ENCODE measurements around the gene TFDP1. TPM values are rescaled to one million over a fixed set of nuclear protein-coding genes. Genes with fewer than 3 reads are reported as not detected.

TFDP1 gene
- total and polyA plus RNA-seq, 3 donors from 2014 or later: 72.4 to 135 (median 73.1) TPM

- TF ChIP-seq CTCF (IDR thresholded peaks at IDR 0.05) (no peak), POLR2A (IDR thresholded peaks at IDR 0.05) (no peak)
- H3K27ac ChIP-seq: no peak overlapping the region
- 90 to 94% methylated on average over 19 to 39 of the region's 39 CpGs for WGBS, 2 donors
- intact Hi-C loops (cut with DNase I; ENCODE audit: low total_unique reads): no loop called here
- no peak overlapping the region for H3K4me3 ChIP-seq
- H3K36me3 ChIP-seq (ENCODE audit: low read depth, missing control alignments): no peaks in the 10 kb centered on the region
- no peak for DNase-seq
- no peaks in the 10 kb centered on the region for H3K9me3 ChIP-seq
- no peaks in the 10 kb centered on the region for H3K4me1 ChIP-seq
- H3K27me3 ChIP-seq: no peaks in the 10 kb centered on the region
Observed at GRCh38 chr13:113654591-113655345, 70.2 kb downstream of the TFDP1 start.

GRCh38 chr13:113655346-113656002 lies 70.9 kb downstream of the TFDP1 start:
- 82 to 86% methylated on average over 14 to 15 of the region's 15 CpGs for WGBS, 2 donors
- intact Hi-C loops (cut with DNase I; ENCODE audit: low total_unique reads): no loop called here
- TF ChIP-seq POLR2A (IDR thresholded peaks at IDR 0.05) (no peak), CTCF (IDR thresholded peaks at IDR 0.05) (no peak)
- no peaks in the 10 kb centered on the region for H3K4me1 ChIP-seq
- H3K9me3 ChIP-seq: no peaks in the 10 kb centered on the region
- H3K27ac ChIP-seq: no peak overlapping the region
- no peaks in the 10 kb centered on the region for H3K36me3 ChIP-seq (ENCODE audit: low read depth, missing control alignments)
- no peaks in the 10 kb centered on the region for H3K27me3 ChIP-seq
- DNase-seq: no peak
- H3K4me3 ChIP-seq: no peak overlapping the region

- no peak for TF ChIP-seq CTCF (IDR thresholded peaks at IDR 0.05)
- no peak for TF ChIP-seq POLR2A (IDR thresholded peaks at IDR 0.05)
- H3K4me1 ChIP-seq: no peaks in the 10 kb centered on the region
- H3K36me3 ChIP-seq (ENCODE audit: low read depth, missing control alignments): no peaks in the 10 kb centered on the region
- H3K27ac ChIP-seq: no peak overlapping the region
- intact Hi-C loops (cut with DNase I; ENCODE audit: low total_unique reads): no loop called here
- H3K27me3 ChIP-seq: no peaks in the 10 kb centered on the region
- no peak for DNase-seq
- H3K4me3 ChIP-seq: no peak overlapping the region
- WGBS, 2 donors: 93 to 94% methylated on average over 10 to 24 of the region's 25 CpGs
- no peaks in the 10 kb centered on the region for H3K9me3 ChIP-seq
Observed at GRCh38 chr13:113656003-113656588, 71.5 kb downstream of the TFDP1 start.

GRCh38 chr13:113656831-113657671 lies 72.5 kb downstream of the TFDP1 start:
- TF ChIP-seq CTCF (IDR thresholded peaks at IDR 0.05): no peak
- no peak for TF ChIP-seq POLR2A (IDR thresholded peaks at IDR 0.05)
- 80 to 86% methylated on average over 21 to 42 of the region's 42 CpGs for WGBS, 2 donors
- no peaks in the 10 kb centered on the region for H3K9me3 ChIP-seq
- H3K27ac ChIP-seq: no peak overlapping the region
- no peak for DNase-seq
- H3K4me3 ChIP-seq: no peak overlapping the region
- intact Hi-C loops (cut with DNase I; ENCODE audit: low total_unique reads): no loop called here
- no peaks in the 10 kb centered on the region for H3K4me1 ChIP-seq
- no peaks in the 10 kb centered on the region for H3K27me3 ChIP-seq
- H3K36me3 ChIP-seq (ENCODE audit: low read depth, missing control alignments): no peaks in the 10 kb centered on the region
